GDM1 (cell line): ENCODE data around the gene PTPN7.
"Not testable (repeated sequence)": the region's sequence is repeated elsewhere in the genome, so short reads cannot be mapped to it uniquely, and the experiment has no call there.

Source experiments
- DNase-seq: peaks from one replicate; lab custom pipeline; 2025; lab: John Stamatoyannopoulos, UW

Gene PTPN7

DNA sequence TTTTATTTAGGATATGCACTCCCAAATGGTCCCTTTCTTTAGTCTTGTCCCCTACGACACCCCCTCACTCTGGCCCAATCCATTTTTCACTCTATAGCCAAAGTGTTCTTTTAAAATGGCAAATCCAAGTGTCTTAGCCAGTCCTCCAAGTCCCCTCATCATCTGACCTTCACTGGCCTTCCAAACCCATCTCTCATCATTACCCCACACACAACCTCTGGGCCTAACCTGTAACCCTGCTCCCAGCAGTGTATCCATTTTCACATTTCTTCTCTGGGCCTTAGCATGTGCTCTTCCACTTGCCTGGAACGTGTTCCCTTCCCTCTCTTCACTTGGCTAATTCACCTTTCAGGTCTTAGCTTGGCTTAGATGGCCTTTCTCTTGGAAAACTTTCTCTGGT is 9.4 kb downstream of the PTPN7 start:
- no peak for DNase-seq

DNA sequence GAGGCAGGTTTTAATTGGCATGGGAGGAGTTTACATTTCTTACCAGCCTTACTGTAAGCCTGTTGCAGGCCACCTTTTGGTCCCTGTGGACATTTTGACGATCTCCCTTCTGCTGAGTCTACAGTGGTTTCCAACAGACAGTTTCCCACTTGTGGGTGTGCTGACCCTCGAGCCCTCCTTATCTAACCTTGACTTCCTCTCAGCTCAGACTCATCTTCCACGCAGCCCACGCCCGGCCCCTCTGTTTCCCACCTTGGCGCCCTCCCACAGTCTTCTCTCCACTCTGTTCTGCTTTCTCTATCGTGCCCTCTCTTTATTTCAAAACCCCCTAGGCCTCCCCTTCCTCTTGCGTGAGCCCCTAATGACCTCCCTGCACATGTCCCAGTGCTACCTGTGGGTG is 9.8 kb downstream of the PTPN7 start:
- DNase-seq: no peak

DNA sequence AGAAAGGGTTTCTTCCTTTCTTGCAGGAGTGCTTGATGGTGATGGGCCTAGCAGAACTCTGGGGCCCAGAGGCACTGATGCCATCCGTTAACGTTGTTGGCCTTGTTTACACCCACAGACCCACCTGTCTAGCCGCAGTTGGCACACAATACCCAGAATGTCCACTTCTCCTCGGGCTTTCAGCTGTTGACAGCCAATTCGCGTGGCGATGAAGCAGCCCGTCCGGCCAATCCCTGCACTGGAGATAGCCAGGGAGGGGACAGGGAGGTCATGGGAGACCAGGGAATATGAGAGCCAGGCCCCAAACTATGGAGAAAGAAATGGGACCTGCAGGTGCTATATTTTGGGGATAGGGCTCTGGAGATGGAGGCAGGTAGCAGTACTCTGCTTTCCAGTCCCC is 10.2 kb downstream of the PTPN7 start:
- no peak for DNase-seq

DNA sequence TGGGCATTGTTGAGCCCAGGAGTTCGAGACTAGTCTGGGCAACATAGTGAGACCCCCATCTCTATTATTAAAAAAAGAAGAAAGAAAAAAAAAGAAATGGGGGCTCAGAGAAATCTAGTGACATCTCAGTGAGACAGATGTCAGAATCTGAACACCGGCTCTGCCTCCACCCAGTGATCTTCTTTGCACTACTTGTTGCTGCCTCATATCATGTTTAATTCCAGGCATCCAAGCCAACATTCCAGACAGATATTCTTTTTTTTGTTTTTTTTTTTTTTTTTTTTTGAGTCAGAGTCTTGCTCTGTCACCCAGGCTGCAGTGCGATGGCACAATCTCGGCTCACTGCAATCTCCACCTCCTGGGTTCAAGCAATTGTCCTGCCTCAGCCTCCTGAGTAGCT is 10.8 kb downstream of the PTPN7 start:
- DNase-seq: no peak

DNA sequence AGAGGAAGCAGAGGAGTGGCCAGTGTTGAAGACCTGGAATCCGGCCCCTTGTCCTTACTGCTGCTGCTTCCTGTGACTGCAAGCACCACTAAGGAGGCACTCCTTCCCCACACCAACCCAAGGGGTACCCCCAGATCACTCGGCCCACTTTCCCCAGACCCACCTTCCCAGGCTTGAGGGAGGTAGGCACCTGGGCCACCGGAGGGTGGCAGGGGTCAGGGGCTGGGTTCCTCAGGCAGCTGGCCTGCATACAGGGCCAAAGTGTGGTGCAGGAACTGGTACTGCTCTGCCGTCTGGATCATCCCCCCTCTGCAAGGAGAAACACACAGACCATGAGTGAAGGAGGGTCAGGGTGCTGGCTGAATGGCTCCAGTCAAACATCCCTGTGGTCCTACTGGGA is 12.0 kb downstream of the PTPN7 start:
- no peak for DNase-seq

DNA sequence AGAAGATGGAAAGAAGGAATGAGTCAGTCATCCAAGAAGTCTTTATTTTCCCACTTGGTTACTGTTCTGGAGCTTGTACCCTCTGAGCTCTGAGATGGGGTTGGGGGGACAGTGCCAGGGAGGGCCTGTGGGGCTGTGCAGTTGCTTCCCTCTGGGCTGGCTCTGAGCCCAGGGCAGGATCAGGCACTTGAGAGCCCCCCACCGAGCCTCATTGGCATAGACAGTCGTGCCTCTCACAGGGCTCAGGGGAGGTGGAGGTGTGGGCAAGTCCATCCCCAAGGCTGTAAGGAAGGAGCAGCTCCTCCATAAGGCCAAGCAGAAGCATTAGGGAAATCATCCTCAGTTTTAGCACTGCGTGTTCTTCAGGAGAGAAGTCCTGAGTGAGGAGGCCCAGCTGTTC is 13.4 kb downstream of the PTPN7 start:
- DNase-seq: no peak

DNA sequence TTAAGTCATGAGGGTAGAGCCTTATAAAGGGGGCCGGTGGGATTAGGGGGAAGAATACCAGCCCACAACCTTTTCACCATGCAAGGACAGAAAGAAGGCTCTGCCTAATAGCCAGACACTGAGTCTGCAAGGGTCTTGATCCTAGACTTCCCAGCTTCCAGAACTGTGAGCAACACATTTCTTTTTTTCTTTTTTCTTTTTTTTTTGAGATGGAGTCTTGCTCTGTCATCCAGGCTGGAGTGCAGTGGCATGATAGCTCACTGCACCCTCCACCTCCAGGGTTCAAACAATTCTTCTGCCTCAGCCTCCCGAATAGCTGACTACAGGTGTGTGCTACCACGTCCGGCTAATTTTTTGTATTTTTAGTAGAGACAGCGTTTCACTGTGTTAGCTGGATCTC is 14.1 kb downstream of the PTPN7 start:
- no peak for DNase-seq

DNA sequence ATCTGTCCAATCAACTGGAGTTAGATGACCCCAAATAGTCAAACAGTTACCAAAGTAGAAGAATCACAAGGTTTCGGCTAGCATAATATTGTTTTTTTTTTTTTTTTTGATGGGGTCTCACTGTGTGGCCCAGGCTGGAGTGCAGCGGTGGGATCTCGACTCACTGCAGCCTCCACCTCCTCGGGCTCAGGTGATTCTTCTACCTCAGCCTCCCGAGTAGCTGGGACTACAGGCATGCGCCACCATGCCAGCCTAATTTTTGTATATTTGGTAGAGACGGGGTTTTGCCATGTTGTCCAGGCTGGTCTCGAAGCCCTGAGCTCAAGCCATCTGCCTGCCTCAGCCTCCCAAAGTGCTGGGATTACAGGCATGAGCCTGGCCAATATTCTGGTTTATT is 14.7 kb downstream of the PTPN7 start:
- not testable (repeated sequence) for DNase-seq

DNA sequence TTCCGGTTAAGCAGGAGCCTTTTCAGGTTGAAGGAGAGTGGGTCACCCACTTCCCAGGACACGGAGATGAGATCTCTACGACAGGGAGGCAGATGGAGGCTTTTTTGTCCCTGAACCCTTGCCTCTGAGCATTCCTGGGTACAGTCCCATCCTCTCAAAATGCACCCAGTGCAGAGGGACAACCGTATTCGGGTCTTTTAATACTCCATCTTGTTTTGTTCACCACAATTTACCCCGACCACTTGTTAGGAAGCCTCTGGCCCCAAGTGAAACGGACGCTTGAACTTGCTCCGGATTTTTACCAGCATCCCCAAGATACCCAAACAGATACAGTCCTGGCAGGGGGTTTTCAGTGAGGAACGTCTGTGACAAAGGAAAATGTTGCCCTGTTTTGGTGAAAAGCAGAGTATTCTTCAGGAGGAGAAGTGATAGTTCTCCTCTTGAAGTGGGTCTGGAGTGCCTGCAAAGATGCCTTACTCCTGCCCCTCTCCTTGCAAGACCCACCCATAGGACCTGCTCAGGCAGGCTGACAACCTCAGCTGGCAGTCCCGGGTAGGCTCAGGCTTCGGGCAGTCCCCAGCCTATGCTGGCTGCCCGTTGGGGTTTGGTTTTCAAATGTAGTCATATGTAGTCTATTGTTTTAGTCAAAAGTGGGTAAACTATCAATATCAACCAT is 15.2 kb downstream of the PTPN7 start:
- DNase-seq: no peak

DNA sequence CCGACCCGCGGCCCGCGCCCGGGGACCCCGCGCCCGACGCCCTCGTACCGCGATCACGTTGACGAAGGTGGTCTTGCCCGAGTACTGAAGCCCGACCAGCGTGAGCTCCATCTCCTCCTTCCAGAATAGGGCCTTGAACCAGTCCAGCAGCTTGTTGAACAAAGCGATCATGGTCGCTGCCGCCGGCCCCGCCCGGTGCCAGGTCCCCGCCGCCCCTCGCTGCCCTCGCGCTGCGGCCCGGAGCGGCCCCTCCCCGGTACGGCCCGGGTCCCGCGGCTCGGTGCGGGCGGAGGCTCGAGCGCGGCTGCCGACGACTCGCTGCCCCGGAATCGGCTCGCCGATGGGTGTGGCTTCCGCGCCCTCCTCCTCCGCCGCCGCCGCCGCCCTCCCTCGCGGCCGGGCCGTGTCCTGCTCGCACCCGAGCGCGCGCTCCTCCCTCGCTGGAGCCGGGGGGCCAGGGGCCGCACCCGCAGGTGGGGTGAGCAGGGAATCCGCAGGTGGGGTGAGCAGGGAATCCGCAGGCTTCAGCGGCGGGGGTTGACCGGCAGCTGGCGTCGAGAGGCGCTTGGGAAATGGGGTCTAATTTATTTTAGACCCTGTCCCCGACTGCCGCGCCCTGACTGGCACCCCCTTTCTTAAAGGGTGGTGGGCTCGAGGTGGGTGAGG is 15.9 kb downstream of the PTPN7 start, which contains the start of gene ARL8A:
TSS of gene ARL8A (minus strand) at position 336 of the 666 bp plus-strand sequence. CDS start at position 171, 165 bp downstream.
- peak; percentile 42 for DNase-seq

DNA sequence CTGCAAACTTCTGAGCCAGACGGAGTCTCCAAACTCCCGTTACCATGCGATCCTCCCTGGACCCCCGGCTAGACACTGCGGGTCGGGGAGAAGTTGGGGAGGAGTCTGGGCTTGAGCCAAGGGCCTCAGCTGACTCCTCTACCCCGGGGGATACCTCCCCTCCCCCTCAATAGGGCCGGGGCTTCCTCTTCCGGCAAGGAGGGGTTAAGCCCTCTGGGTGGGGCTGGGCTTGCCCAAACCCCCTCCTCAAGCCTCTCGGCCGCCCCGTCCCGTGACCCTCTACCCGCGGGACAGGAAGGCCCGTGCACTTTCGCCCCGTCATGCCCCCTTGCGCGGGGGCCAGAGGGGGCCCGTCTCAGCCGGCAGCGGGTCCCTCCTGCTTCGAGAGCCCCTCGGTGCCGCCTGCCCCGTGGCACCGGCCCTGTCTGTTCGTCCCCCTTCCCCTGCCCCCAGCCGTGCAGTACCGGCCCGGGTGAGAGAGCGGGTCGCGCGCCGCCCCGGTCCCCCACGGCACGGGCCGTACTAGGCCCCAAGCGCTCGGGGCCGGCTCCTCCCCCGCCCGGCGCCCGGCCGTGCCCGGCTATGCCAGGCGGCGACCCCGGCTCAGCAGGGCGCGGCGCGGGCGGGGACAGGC is 16.5 kb downstream of the PTPN7 start:
- DNase-seq: peak; percentile 49

DNA sequence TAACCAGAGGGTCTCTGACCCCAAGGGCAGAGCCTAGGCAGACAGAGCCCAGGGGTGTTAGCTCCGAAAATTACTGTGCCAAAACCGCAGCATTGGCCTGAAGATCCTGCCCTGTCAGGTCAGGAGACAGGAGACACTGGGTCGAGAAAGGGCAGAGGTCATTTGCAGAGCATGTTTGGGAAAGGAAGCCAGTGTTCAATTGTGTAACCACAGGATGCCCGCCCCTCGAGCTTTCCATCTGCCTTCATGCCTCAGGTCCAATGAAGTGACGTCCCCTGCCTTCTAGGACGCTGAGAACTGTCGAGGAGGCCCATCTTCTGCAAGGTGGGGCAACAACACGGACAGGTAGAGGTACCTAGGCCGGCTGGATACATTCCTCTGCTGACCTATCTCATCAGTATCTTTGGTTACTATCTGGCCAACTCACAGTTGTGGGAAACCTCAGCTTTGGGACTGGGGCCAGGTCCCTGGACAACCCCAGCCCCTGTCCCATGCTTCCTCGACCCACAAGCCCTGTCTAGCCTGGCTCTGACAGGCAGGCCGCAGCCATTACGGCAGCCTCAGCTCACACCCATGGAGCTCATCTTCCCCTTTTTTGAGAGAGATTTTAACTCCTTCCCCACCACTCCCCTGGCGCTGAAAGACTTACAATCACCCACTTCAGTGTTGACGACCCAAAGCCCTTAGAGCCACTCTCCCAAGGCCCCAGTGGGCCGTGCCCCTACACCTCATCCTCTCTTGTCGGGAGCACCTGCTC is 17.2 kb downstream of the PTPN7 start:
- DNase-seq: peak; percentile 49

DNA sequence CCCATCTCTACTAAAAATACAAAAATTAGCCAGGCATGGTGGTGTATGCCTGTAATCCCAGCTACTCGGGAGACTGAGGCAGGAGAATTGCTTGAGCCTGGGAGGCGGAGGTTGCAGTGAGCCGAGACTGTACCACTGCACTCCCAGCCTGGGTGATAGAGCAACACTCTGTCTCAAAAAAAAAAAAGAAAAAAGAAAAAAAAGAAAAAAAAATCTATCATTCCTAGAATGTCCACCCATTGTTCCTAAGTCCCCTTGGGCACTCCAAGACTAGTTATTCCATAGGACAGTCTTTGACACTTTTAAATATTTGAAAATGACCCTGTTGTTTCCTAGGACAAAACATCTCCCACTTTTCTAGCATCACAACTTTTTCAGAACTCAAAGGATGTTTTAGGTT is 18.9 kb downstream of the PTPN7 start:
- DNase-seq: not testable (repeated sequence)

DNA sequence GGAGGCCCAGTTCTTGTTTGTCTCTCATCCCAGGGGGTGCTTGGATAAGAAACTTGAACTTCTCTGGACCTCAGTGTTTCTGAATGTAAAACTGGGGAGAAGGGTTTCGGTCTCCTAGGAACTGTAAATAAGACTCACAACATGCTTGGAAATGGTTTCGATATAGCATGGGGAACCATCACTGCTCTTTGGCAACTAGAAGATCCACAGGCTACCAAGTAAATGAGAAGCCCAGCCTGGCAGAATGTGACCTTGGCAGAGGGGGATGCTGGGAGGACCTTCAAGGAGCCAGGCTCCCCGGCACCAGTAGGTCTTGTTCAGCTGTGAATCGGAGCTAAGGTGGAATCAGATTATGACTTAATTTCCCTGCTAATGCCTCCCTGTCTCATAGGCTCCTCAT is 19.6 kb downstream of the PTPN7 start:
- DNase-seq: no peak

DNA sequence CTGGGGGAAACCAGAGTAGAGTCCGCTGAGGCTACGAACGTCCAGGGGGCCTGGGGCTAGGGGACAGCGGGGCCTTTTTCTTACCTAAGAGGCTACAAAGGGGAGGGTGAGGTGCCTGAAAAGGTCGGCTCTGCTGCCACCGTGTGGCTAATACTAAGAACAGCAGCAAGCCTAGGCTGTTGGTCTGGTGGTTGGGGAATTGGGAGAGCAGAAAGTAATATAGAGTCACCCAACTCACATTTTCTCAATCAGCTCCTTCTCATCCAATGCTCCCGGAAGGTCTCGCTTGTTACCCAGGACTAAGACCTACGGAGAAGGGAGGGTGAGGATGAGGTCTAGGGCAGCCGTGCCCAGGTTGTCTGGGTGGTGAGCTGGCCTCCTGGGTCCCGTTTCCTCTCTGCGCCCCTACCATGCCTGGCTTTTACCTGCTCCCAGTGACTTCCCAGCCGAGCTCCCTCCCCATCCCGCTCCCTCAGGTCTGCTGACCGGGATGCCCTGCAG is 25.1 kb downstream of the PTPN7 start:
- peak; percentile 33 for DNase-seq

DNA sequence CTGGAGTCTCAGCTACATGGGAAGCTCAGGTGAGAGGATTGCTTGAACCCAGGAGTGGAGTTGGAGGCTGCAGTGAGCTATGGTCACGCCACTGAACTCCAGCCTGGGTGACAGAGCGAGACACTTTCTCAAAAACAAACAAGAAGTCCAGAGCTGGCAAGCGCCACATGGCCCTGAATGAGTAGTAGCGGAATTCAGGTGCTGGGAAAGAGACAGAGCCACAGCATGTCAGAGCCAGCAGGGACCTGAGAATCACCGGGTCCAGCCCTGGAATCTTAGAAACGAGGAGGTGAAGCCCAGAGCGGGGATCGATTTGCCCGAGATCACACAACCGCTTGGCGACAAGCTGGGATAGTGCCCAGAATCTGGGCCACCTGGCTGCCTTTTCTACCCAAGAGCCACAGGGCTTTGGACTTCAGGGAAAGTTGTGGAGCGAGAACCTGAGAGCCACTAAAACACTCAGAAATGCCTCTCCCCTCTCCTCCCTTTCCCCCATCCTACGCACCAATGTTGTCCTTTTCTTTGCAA is 25.7 kb downstream of the PTPN7 start:
- DNase-seq: no peak

DNA sequence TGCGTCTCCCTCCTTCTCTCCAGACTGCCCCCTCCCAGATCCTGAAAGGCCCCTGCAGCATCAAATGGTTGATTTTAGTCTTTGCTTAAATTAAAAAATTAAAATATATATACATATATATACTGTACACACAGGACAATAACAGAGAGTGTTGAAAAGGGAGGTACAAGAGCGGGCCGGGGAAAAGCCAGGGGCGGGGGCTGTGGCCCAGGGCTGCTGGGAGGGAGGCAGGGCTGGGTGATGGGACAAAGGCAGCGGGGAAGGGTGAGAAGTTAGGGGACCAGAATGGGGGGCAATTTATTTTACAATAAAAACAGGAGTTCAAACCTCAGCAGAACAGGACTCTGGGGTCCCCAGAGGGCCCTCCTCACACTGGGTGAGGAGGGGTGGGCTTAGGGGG is 26.4 kb downstream of the PTPN7 start:
- no peak for DNase-seq

DNA sequence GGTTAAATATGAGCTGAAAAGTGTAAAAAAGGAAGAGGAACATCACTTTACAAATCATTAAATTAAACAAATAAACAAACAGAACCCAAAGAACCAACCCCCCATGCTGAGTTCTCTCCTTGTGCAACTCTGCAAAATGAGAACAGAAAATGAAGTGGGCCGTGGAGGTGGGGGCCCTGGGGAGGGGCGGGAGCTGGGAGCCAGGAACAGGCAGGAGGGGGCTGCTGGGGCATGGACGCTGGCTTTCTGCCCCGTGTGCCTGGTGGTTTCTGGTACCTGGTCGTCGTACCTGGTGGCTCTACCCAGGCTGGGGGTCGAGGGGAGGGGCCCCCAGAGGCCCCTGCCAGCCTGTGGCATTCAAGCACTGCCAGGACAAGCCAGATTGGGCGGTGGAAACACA is 26.9 kb downstream of the PTPN7 start:
- DNase-seq: no peak

DNA sequence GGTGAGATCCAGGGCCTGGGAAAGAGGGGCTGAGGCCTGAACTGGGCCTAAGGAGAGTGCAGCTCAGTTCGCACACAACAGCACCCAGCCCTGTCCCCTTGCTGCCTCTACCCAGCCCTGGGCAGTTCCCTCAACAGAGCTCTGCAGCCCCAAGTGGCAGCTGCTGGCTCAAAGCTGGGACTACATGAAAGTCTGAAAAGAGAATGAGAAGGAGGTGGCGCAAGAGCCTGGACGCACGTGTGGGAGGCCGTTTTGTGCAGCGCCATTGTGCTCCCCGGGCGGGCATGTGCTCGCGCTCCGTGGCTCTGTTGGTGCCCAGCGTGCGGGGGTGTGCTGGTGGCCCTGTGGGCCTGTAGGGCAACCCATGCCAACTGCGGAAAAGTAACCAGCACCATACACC is 27.4 kb downstream of the PTPN7 start:
- DNase-seq: no peak

DNA sequence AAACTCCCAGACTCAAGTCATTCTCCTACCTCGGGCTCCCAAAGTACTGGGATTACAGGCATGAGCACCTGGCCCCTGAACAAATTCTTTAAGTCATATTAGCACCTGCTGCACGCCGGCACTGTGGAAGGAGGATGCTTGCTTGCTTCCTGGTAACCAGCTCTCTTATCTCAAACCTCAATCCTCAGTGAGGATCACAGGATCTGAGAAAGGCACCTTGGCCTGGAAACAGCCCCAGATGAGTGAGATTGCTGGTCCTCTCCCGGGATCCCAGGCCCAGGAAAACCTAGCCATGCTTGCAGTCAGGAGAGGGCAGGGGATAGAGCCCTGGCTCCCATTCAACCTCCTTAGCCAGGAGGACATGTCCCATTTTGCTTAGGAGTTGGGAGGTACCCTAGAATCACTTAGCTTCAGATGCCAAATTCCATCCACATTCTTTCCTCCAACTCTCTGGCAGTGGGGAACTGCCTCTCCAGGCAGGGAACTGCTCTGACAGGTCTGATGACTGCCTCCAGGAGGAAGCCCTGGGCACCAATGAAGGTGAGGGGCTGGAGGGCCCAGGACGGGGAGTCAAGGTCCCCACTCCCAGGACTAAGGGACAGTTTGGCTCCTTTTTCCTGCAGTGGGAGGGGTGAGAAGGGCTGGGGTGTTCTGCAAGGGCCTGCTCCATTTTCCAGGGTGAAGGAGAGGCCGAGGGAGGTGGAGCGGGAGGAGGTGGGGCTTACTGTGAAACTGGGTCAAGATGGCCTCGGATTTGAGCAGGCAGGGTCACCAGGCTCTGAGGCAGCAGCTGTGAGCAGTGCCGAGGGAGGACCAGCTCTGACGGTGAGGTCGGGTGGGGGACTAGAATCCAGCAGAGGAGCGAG is 28.2 kb downstream of the PTPN7 start:
- DNase-seq: no peak

DNA sequence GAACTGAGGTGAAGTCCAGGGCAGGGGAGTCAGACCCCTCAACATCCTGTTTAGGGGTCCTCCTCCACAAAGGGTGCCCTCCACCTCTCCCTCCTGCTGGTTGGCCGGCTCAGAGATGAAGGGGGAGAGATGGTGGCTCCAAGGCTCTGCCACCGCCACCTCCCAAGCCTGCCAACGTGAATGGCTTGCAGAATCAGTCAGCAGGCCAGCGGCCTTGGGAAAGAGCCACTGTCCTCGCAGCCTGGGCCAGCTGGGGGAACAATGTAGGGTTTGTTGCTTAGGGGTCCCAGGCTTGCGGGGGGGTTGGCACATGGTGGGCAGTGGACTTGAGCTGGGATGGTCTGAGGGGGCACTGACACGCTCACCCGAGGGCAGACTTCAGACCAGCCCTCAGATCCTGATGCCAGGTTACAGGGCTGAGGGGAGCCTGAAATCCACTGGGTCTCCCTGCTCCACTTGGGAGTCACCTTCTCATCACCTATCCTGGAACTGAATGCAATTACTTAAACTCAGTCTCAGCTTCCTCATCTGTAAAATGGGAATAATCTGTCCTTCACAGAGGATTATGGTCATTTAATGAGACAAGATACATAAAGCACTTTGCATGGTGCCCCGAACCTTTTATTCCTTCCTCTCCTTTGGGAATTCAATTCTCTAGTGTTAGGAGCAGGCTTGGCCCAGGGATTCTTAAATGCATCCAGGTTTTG is 29.4 kb downstream of the PTPN7 start:
- DNase-seq: no peak
